Testis (tissue), 3 donors: ENCODE measurements around the gene VEZF1. TPM values are rescaled to one million over a fixed set of nuclear protein-coding genes. Genes with fewer than 3 reads are reported as not detected.

Experiments used
- DNase-seq: peaks from one replicate; pipeline ENCODE4 v3.0.0-alpha.2; 2019
- H3K27ac ChIP-seq, 2 donors: fragments of 200-600 bp; sonication (generic); one replicate each; pipeline ENCODE4 v1.5.1; 2019
- H3K27me3 ChIP-seq: fragments of 200-600 bp; sonication (generic); one replicate; pipeline ENCODE4 v1.5.1; 2019
- H3K36me3 ChIP-seq: fragments of 200-600 bp; sonication (generic); one replicate; pipeline ENCODE4 v1.5.1; 2017; ENCODE audit warnings: low read depth; ENCODE audit errors: missing control alignments
- H3K4me1 ChIP-seq: fragments of 200-600 bp; sonication (generic); one replicate; pipeline ENCODE4 v1.5.1; 2019
- H3K4me3 ChIP-seq, 2 donors: fragments of 200-600 bp; sonication (generic); one replicate each; pipeline ENCODE4 v1.5.1; 2017 to 2019
- H3K9me3 ChIP-seq: fragments of 200-600 bp; sonication (generic); one replicate; pipeline ENCODE4 v1.5.1; 2017
- POLR2A ChIP-seq: fragments of 450-650 bp; IDR thresholded peaks from one replicate; pipeline ENCODE4 v1.6.1; 2017; ENCODE audit warnings: antibody characterized with exemption, mild to moderate bottlenecking, moderate library complexity
- WGBS, 2 donors: methylation state at CpG; one replicate each; pipeline ENCODE4 v1.1.5; 2018; 5-methylcytosine and 5-hydroxymethylcytosine counted together
- intact Hi-C: fragments of 100-400 bp; cut with DNase I; formaldehyde crosslinking; loops from one replicate; pipeline ENCODE4 v1.15.1; 2023; ENCODE audit warnings: low total_unique reads
- polyA plus RNA-seq: library from polyadenylated mRNA; stranded (reverse); fragments of 350-450 nt; fragmentation: Illumina TruSeq; extraction: RNeasy Lipid Tissue Mini Kit (QIAGEN cat#74804); gene quantifications from one replicate; pipeline ENCODE4 v1.2.3, GENCODE V29; 2014; ENCODE audit warnings: low read depth, low replicate concordance; ENCODE audit not compliant: insufficient read depth
- total RNA-seq, 2 donors: library from RNA; depleted of rRNA; stranded (reverse); fragments of >200 nt; gene quantifications; one replicate each; pipeline ENCODE4 v1.2.3, GENCODE V29; 2016
- TF ChIP-seq, protein P1 (sequence below), 3 experiments: fragments of 450-650 bp in 2 of 3; fragments of 200-600 bp in 1 of 3; sonication (generic) in 1 of 3; IDR thresholded peaks; one replicate each; pipeline ENCODE4 v1.5.1; 2016 to 2019; ENCODE audit warnings: antibody characterized with exemption in 3 of 3, mild to moderate bottlenecking in 2 of 3, moderate library complexity in 1 of 3

Gene VEZF1
- total and polyA plus RNA-seq, 3 donors from 2014 or later, result 54.8 to 58.6 (median 58.6) TPM

DNA sequence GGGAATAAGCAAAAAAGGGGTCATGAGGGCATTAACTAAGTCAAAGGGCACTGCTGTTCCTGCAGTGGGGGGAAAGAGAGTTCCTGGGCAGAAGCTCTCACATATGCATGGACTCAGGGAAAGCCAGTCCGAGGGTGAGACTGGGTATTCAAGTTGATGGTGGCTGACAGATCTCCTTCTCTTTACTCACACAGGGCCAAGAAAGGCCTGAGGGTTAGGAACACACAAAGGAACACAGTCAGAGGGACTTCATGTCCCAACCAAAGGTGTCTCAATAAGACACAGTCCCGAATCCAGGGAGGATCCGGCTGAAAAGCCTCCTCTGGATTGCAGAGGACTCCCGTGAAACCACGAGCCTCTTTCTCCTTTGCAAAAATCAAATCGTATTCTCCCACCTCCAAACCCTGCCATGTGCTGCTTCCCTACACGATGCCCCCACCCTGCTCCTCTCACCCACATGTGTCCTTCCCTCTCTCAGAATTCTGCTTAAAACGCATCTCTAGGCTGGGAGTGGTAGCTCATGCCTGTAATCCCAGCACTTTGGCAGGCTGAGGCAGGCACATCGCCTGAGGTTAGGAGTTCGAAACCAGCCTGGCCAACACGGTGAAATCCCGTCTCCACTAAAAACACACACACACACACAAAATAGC is 56.4 kb downstream of the VEZF1 start:
- WGBS, 2 donors, result 89 to 91% methylated on average over 11 to 12 of the region's 12 CpGs
- H3K4me1 ChIP-seq, result peaks cover 24% of the 10 kb centered on the region
- no peak for DNase-seq
- H3K27ac ChIP-seq, result no peak overlapping the region
- TF ChIP-seq POLR2A, result no peak
- TF ChIP-seq, protein P1, sequence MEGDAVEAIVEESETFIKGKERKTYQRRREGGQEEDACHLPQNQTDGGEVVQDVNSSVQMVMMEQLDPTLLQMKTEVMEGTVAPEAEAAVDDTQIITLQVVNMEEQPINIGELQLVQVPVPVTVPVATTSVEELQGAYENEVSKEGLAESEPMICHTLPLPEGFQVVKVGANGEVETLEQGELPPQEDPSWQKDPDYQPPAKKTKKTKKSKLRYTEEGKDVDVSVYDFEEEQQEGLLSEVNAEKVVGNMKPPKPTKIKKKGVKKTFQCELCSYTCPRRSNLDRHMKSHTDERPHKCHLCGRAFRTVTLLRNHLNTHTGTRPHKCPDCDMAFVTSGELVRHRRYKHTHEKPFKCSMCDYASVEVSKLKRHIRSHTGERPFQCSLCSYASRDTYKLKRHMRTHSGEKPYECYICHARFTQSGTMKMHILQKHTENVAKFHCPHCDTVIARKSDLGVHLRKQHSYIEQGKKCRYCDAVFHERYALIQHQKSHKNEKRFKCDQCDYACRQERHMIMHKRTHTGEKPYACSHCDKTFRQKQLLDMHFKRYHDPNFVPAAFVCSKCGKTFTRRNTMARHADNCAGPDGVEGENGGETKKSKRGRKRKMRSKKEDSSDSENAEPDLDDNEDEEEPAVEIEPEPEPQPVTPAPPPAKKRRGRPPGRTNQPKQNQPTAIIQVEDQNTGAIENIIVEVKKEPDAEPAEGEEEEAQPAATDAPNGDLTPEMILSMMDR (IDR thresholded peaks at IDR 0.05), result no peak
- no peaks in the 10 kb centered on the region for H3K27me3 ChIP-seq
- H3K4me3 ChIP-seq, result no peak overlapping the region
- no peaks in the 10 kb centered on the region for H3K9me3 ChIP-seq
- no peaks in the 10 kb centered on the region for H3K36me3 ChIP-seq
- intact Hi-C loops, result no loop called here

DNA sequence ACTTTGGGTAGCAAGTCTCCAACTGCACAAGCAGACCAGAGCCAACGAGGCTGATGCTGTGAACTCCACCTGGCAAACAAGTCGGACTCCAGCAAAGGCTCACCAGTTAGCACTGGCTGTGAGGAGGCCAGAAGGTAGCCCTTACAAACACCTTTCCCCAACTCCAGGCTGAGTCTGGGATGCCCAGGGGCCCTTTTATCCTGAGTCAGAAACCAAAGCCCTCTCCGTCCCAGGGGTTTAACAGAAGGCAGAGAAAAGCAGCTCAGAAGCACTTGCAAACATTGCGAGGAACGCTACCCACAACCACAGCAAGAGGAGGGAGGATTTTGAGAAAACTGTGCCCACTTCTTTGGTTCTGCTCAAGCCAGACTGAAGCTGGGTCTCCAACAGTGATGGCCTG is 57.8 kb downstream of the VEZF1 start:
- Histone ChIP-seq H3K9me3 (no peaks in the 10 kb centered on the region), H3K27ac (no peak overlapping the region), H3K36me3 (no peaks in the 10 kb centered on the region), H3K4me1 (peaks cover 13% of the 10 kb centered on the region), H3K27me3 (no peaks in the 10 kb centered on the region), H3K4me3 (no peak overlapping the region)
- no peak for TF ChIP-seq POLR2A
- TF ChIP-seq, protein P1 (IDR thresholded peaks at IDR 0.05), result no peak
- 85 to 96% methylated on average over 5 of the region's 5 CpGs for WGBS, 2 donors
- DNase-seq, result no peak
- intact Hi-C loops, result no loop called here

- H3K27me3 ChIP-seq, result no peaks in the 10 kb centered on the region
- no peaks in the 10 kb centered on the region for H3K9me3 ChIP-seq
- WGBS, 2 donors, result 44 to 63% methylated on average over 4 of the region's 4 CpGs
- DNase-seq, result no peak
- intact Hi-C loops, result no loop called here
- H3K36me3 ChIP-seq, result no peaks in the 10 kb centered on the region
- H3K4me3 ChIP-seq, result no peak overlapping the region
- TF ChIP-seq POLR2A, result no peak
- TF ChIP-seq, protein P1 (IDR thresholded peaks at IDR 0.05), result no peak
- H3K4me1 ChIP-seq, result peaks cover 13% of the 10 kb centered on the region
- no peak overlapping the region for H3K27ac ChIP-seq
Observed at GRCh38 chr17:57929386-57929785, 58.7 kb downstream of the VEZF1 start.

- Histone ChIP-seq H3K9me3 (no peaks in the 10 kb centered on the region), H3K4me3 (no peak overlapping the region), H3K4me1 (peaks cover 13% of the 10 kb centered on the region), H3K27ac (no peak overlapping the region), H3K27me3 (no peaks in the 10 kb centered on the region), H3K36me3 (no peaks in the 10 kb centered on the region)
- WGBS, 2 donors, result 58 to 68% methylated on average over 5 of the region's 5 CpGs
- no peak for DNase-seq
- intact Hi-C loops, result no loop called here
- TF ChIP-seq POLR2A, result no peak
- TF ChIP-seq, protein P1 (IDR thresholded peaks at IDR 0.05), result no peak
Observed at GRCh38 chr17:57928928-57929327, 59.1 kb downstream of the VEZF1 start.
